Measurements from ENCODE around the gene SURF2. TPM values are rescaled to one million over a fixed set of nuclear protein-coding genes. Genes with fewer than 3 reads are reported as not detected.

SURF2 gene
- total and polyA plus RNA-seq, 9 of the 15 experiments (the other 6 are each of a cell fraction or from before 2014, with no cell fraction given): 5.5 to 82.5 (median 21.3) TPM

DNA sequence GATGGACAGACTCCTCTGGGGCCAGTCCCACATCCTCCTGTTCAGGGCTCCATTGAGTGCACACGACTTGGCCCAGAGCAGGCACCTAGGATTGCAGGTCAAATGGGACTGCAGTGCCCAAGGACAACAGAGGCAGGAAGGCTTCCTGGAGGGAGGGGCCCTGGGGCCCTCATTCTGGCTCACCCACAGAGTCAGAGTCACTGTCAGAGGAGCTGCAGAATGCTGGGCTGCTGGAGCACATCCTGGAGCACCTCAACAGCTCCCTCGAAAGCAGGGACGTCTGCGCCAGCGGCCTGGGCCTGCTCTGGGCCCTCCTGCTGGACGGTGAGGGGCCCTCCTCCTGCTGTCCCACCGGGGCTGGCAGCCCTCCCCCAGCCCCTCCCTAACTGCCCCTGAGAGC lies 46.3 kb downstream of the SURF2 start:
- in situ Hi-C loops (cut with MboI) (no loop called here), intact Hi-C loops (cut with micrococcal nuclease) (no loop called here)
- H3K27me3 ChIP-seq (ENCODE audit: control insufficient read depth in 2 of 2, insufficient read depth in 2 of 2, low read length in 2 of 2): peaks cover 0 to 1% of the 10 kb centered on the region in 2 experiments; a peak in 1 of 5 replicates
- no peaks in the 10 kb centered on the region for H3K9me3 ChIP-seq (replicated peaks; ENCODE audit: control insufficient read depth, insufficient read depth, low read depth, low read length)
- TF ChIP-seq ZNF263 (CRISPR knock-in tag; IDR thresholded peaks at IDR 0.05; ENCODE audit: borderline replicate concordance): peak; percentile 53; the same call in 1 of the 2 replicates
- no peak for TF ChIP-seq HMG20B (CRISPR knock-in tag; IDR thresholded peaks at IDR 0.05)
- peak; percentile 50; the same call in 1 of the 2 replicates for TF ChIP-seq POLR2G (IDR thresholded peaks at IDR 0.05; ENCODE audit: low read depth, low read length)
- peaks cover 46% of the 10 kb centered on the region; the same call in 2 of the 3 replicates for H3K36me3 ChIP-seq (ENCODE audit: control insufficient read depth, insufficient read depth, low read length)
- H3K9ac ChIP-seq (ENCODE audit: insufficient read depth in 1 of 2, low read depth in 2 of 2, low read length in 2 of 2): peak overlapping the region in 1 of 2 experiments; percentile 60; a peak in 1 of 4 replicates
- peaks cover 0 to 26% of the 10 kb centered on the region in 2 experiments; a peak in 3 of 5 replicates for H3K4me1 ChIP-seq (replicated peaks in 1 of 2; ENCODE audit: control insufficient read depth in 2 of 2, insufficient read depth in 2 of 2, low read length in 2 of 2)
- H4K20me1 ChIP-seq (replicated peaks; ENCODE audit: control insufficient read depth, insufficient read depth, low read length): peaks cover 11% of the 10 kb centered on the region
- H3K9me1 ChIP-seq (ENCODE audit: control insufficient read depth, insufficient read depth, low read length): no peaks in the 10 kb centered on the region
- CTCF ChIA-PET (ENCODE audit: low intra/inter-chr PET ratio): no interaction called here
- ATAC-seq (no peak), DNase-seq (ENCODE audit: extremely low read depth in 1 of 4, low spot score in 3 of 4) (no peak), FAIRE-seq (no peak)
- POLR2A ChIA-PET: interaction anchor here (0.6 to 1.0 kb wide), 2 partner anchors 10 to 372 kb away, joined by 3 to 4 read pairs; no protein-coding TSS in a partner anchor
- H3K27ac ChIP-seq (ENCODE audit: extremely low read depth, low read depth, low read length): no peak overlapping the region
- no peak overlapping the region for H2AFZ ChIP-seq (ENCODE audit: low read depth, low read length)
- BruUV-seq (replicated peaks): no TSS peak
- 63% methylated on average over 3 of the region's 7 CpGs for WGBS (ENCODE audit: insufficient coverage, low coverage, missing lambda C conversion rate)
- H3K4me2 ChIP-seq (ENCODE audit: insufficient read depth, low read length): no peak overlapping the region
- no peak overlapping the region for H3K4me3 ChIP-seq
- no peaks in the 10 kb centered on the region for H3K79me2 ChIP-seq (ENCODE audit: control insufficient read depth, insufficient read depth, low read length)

GRCh38 chr9:133403766-133404453 lies 47.6 kb downstream of the SURF2 start:
- Histone ChIP-seq H2AFZ (ENCODE audit: low read depth, low read length) (no peak overlapping the region), H3K4me1 (replicated peaks in 1 of 2; ENCODE audit: control insufficient read depth in 2 of 2, insufficient read depth in 2 of 2, low read length in 2 of 2) (peaks cover 0 to 26% of the 10 kb centered on the region in 2 experiments; a peak in 3 of 5 replicates), H4K20me1 (replicated peaks; ENCODE audit: control insufficient read depth, insufficient read depth, low read length) (peaks cover 9% of the 10 kb centered on the region), H3K36me3 (ENCODE audit: control insufficient read depth, insufficient read depth, low read length) (peaks cover 57% of the 10 kb centered on the region; the same call in 2 of the 3 replicates), H3K9ac (ENCODE audit: insufficient read depth in 1 of 2, low read depth in 2 of 2, low read length in 2 of 2) (0 out of 4 replicates have a peak overlapping the region, but pooled peaks of 1 of the 2 experiments have one; percentile 37), H3K79me2 (ENCODE audit: control insufficient read depth, insufficient read depth, low read length) (no peaks in the 10 kb centered on the region), H3K9me3 (replicated peaks; ENCODE audit: control insufficient read depth, insufficient read depth, low read depth, low read length) (no peaks in the 10 kb centered on the region), H3K27me3 (ENCODE audit: control insufficient read depth in 2 of 2, insufficient read depth in 2 of 2, low read length in 2 of 2) (no peaks in the 10 kb centered on the region), H3K4me2 (ENCODE audit: insufficient read depth, low read length) (no peak overlapping the region), H3K9me1 (ENCODE audit: control insufficient read depth, insufficient read depth, low read length) (no peaks in the 10 kb centered on the region), H3K4me3 (no peak overlapping the region), H3K27ac (ENCODE audit: extremely low read depth, low read depth, low read length) (no peak overlapping the region)
- peak; percentile 53 to 66 (median 56) for DNase-seq (ENCODE audit: extremely low read depth in 1 of 4, low spot score in 3 of 4)
- in situ Hi-C loops (cut with MboI): no loop called here
- POLR2A ChIA-PET: interaction anchor here (0.9 to 1.2 kb wide), 2 partner anchors 10 to 56 kb away, joined by 3 read pairs; partner anchors contain the start of genes MED22 and RPL7A
- intact Hi-C loops (cut with micrococcal nuclease): no loop called here
- peak; percentile 72 for ATAC-seq
- FAIRE-seq: peak; percentile 37
- CTCF ChIA-PET (ENCODE audit: low intra/inter-chr PET ratio): interaction anchor here (0.6 to 1.8 kb wide), 6 partner anchors 35 to 591 kb away, joined by 3 to 9 read pairs (median 3); no protein-coding TSS in a partner anchor
- BruUV-seq (replicated peaks): no TSS peak
- WGBS (ENCODE audit: insufficient coverage, low coverage, missing lambda C conversion rate): 77% methylated on average over 15 of the region's 16 CpGs
- TF ChIP-seq CHCHD3 (CRISPR knock-in tag; IDR thresholded peaks at IDR 0.05) (no peak), CSDE1 (IDR thresholded peaks at IDR 0.05) (no peak), BHLHE40 (IDR thresholded peaks at IDR 0.05; ENCODE audit: low read length) (no peak), SMAD3 (CRISPR knock-in tag; conservative IDR thresholded peaks at IDR 0.05) (no peak), ZNF311 (CRISPR knock-in tag; IDR thresholded peaks at IDR 0.05) (no peak), ESRRA (IDR thresholded peaks at IDR 0.05; ENCODE audit: borderline replicate concordance, low read depth) (no peak), ARID3B (CRISPR knock-in tag; IDR thresholded peaks at IDR 0.05; ENCODE audit: borderline replicate concordance) (no peak), RBFOX2 (IDR thresholded peaks at IDR 0.05; ENCODE audit: low read depth, low read length) (0 out of 2 replicates have a peak, but pooled peaks have one; percentile 5)
- TF ChIP-seq, protein P1, sequence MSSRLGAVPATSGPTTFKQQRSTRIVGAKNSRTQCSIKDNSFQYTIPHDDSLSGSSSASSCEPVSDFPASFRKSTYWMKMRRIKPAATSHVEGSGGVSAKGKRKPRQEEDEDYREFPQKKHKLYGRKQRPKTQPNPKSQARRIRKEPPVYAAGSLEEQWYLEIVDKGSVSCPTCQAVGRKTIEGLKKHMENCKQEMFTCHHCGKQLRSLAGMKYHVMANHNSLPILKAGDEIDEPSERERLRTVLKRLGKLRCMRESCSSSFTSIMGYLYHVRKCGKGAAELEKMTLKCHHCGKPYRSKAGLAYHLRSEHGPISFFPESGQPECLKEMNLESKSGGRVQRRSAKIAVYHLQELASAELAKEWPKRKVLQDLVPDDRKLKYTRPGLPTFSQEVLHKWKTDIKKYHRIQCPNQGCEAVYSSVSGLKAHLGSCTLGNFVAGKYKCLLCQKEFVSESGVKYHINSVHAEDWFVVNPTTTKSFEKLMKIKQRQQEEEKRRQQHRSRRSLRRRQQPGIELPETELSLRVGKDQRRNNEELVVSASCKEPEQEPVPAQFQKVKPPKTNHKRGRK (tag; IDR thresholded peaks at IDR 0.05): no peak
